Gastroesophageal sphincter (tissue), 3 donors: ENCODE results near the gene LGALS7.

Source experiments
- CTCF ChIP-seq, 4 experiments: fragments of 200-600 bp in 2 of 4; fragments of 450-650 bp in 2 of 4; sonication (generic) in 1 of 4; IDR thresholded peaks; one replicate each; pipeline ENCODE4 v1.5.1; 2017 to 2019; ENCODE audit warnings: antibody characterized with exemption in 4 of 4, mild to moderate bottlenecking in 2 of 4, moderate library complexity in 2 of 4
- EP300 ChIP-seq: sonication (generic); formaldehyde crosslinking; IDR thresholded peaks from one replicate; pipeline ENCODE4 v1.6.1; 2017; ENCODE audit warnings: antibody characterized with exemption, mild to moderate bottlenecking
- POLR2AphosphoS5 ChIP-seq: sonication (generic); formaldehyde crosslinking; IDR thresholded peaks from one replicate; pipeline ENCODE4 v1.6.1; 2017; ENCODE audit warnings: antibody characterized with exemption

- TF ChIP-seq POLR2AphosphoS5 (no peak), CTCF (IDR thresholded peaks at IDR 0.05) (no peak), EP300 (no peak)
Measured at GRCh38 chr19:38799104-38799503, 25.8 kb upstream of the LGALS7 start.
